CD4-positive, alpha-beta T cell treated with Interleukin-6 for 4 hours (primary cell): ENCODE results near the gene MAML1.
"Not testable (repeated sequence)": the region's sequence is repeated elsewhere in the genome, so short reads cannot be mapped to it uniquely, and the experiment has no call there.

ENCODE experiments used
- DNase-seq: peaks from one replicate; pipeline ENCODE4 v3.0.0-alpha.2; 2020; ENCODE audit warnings: mixed read lengths

Gene MAML1

GRCh38 chr5:179734536-179735164 lies 2.0 kb downstream of the MAML1 start:
- DNase-seq: no peak

DNA sequence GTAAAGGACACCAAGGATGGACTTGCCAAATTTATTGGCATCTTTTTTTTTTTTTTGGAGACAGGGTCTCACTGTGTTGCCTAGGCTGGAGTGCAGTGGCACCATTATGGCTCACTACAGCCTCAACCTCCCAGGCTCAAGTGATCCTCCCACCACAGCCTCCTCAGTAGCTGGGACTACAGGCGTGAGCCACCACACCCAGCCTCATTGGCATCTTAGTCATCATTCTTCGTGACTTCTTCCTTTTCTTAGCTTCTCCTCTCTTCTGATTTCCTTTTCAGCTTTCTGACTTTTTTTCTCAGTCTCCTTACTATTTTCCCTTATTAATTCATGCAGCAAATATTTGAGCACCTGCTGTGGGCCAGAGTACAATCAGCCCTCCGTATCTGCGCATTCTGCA lies 6.1 kb downstream of the MAML1 start:
- DNase-seq: no peak

DNA sequence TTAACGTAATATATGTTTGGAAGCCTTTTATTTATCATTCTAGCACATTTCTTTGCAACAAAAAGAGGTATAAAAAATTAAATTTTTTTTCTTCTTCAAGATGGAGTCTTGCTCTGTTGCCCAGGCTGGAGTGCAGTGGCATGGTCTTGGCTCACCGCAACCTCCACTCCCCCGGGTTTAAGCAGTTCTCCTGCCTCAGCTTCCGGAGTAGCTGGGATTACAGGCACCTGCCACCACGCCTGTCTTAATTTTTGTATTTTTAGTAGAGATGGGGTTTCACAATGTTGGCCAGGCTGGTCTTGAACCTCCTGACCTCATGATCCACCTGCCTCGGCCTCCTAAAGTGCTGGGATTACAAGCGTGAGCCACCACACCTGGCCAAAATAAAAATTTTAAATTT lies 11.5 kb downstream of the MAML1 start:
- not testable (repeated sequence) for DNase-seq

DNA sequence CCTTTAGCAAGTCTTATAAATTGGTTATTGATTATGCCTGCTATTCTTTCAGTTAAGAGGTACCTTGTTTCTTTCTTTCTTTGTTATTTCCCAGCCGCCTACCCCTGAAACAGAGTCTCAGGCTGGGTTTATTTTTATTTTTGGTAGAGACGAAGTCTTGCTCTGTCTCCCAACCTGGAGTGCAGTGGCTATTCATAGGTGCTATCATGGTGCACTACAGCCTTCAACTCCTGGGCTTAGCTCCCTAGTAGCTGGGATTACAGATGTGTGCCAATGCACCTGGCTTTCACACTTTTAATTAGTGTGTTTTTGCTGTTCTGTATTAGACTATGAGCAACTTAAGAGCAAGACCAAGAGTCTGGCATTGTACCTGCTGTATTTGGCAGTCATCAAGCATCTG lies 14.2 kb downstream of the MAML1 start:
- DNase-seq: no peak

DNA sequence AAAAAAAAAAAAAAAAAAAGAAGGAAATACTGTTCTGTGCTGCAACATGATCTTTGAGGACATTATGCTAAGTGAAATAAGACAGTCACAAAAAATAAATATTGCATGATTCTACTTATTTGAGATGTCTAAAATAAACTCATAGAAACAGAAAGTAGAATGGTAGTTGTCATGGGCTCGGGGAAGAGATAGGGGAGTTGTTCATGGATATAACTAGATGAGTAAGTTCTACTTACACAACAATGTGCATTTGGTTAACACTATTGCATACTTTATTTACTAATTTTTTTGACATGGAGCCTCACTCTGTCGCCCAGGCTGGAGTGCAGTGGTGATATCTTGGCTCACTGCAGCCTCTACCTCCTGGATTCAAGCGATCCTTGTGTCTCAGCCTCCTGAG lies 15.2 kb downstream of the MAML1 start:
- DNase-seq: no peak

GRCh38 chr5:179749857-179750508 lies 17.4 kb downstream of the MAML1 start:
- DNase-seq: no peak

- DNase-seq: no peak
Measured at GRCh38 chr5:179753971-179754370, 21.3 kb downstream of the MAML1 start.

- DNase-seq: no peak
Measured at GRCh38 chr5:179755022-179755421, 22.4 kb downstream of the MAML1 start.

GRCh38 chr5:179758955-179759354 lies 26.3 kb downstream of the MAML1 start:
- DNase-seq: no peak

DNA sequence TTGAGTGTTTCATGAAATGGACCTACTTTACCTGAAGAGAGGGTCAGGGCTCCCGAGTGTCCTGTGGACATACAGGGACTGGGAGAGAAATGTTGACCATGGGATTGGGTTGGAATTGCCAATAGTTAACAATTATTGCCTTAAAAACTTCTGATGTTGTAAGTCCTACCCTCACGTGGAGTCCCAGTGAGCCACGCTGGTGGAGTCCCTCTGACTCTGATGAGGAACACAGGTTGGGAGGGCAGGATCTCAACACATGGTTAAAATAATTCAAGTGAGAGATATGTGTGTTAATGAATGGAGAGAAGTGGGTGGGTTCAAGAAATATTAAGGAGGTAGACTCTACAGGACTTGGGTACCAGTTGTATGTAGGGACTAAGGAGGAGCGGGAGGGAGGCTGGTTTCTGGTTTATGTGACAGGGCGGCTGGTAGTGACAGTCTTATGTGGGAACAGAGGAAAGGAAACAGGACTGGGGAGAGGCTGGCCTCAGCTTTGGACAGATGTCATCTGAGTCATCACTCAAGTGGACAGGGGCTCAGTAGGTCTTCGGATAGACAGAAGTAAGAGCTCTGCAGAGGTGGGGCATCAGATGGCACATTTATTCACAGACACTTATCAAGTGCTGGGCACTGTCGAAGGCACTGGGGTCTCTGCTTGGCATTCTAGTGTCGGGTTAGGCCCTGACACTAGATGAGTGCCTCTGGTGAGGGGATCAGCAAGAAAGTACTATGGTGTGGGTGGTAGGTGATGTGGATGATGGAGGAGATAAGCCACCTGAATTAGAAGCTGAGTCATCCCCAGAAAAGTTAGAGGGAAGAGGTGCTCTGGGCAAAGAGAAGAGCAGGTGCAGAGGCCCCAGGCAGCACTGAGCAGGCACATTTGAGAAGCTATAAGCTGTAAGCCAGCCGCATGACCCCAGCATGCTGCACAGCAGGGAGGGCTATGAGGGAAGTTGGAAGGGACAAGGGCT lies 27.2 kb downstream of the MAML1 start:
- DNase-seq: peak; percentile 12

- peak; percentile 34 for DNase-seq
Measured at GRCh38 chr5:179762079-179762780, 29.6 kb downstream of the MAML1 start.

DNA sequence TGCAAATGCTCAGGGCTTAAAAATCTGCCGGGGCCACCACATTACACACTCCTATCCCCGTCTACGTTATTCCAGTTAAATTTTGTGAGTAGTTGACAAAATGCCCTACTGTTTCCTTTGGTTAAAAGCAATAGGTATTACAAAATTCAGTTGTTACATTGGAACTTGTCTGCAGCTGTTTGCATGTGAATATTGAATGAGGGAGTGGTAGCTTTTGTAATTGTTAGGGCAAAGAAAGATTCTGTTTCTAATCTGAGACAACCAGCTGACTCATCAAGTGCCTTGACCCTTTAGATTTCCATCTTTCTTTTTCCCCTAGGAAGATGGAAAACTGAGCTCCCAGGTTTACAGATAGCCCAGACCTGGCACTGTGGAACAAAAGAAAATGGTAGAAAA lies 30.2 kb downstream of the MAML1 start:
- DNase-seq: no peak

GRCh38 chr5:179763215-179763945 lies 30.8 kb downstream of the MAML1 start:
- DNase-seq: peak; percentile 67

- DNase-seq: no peak
Measured at GRCh38 chr5:179764056-179764455, 31.4 kb downstream of the MAML1 start.

DNA sequence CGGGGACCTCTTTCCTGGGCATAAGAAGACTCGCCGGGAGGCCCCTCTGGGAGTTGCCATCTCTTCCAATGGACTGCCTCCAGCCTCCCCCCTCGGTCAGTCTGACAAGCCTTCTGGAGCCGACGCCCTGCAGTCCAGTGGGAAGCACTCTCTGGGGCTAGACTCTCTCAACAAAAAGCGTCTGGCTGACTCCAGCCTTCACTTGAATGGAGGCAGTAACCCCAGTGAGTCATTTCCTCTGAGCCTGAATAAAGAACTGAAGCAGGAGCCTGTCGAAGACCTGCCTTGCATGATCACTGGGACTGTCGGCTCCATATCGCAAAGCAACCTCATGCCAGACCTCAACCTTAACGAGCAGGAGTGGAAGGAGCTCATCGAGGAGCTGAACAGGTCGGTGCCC lies 32.8 kb downstream of the MAML1 start:
- no peak for DNase-seq

- DNase-seq: no peak
Measured at GRCh38 chr5:179766021-179766725, 33.6 kb downstream of the MAML1 start.

GRCh38 chr5:179766726-179767455 lies 34.3 kb downstream of the MAML1 start:
- DNase-seq: no peak

GRCh38 chr5:179767496-179768100 lies 35.0 kb downstream of the MAML1 start:
- no peak for DNase-seq

- no peak for DNase-seq
Measured at GRCh38 chr5:179768326-179769085, 35.9 kb downstream of the MAML1 start.

DNA sequence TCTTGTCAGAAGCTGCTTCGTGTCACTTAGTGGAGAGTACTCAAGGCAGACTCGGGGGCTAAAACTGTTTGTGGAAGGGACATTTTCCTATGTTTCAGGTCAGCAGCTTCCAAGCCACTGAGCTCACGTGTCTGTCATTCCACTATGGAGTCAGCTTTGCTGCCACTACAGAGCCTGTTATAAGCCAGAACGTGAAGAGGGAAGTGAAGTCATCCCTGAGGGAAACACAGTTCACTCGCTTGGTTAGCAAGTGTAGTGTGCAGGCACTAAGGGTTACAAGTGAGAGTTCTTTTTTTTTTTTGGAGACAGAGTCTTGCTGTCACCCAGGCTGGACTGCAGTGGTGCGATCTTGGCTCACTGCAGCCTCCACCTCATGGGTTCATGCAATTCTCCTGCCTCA lies 36.6 kb downstream of the MAML1 start:
- DNase-seq: no peak
